ENCODE results near the gene AVP. TPM values are rescaled to one million over a fixed set of nuclear protein-coding genes. Genes with fewer than 3 reads are reported as not detected.

AVP gene
- total RNA-seq, 1 experiment from 2014 or later = not detected

- no peak for DNase-seq (ENCODE audit: low spot score)
Observed at GRCh38 chr20:3047486-3048419, 36.8 kb downstream of the AVP start.

DNA sequence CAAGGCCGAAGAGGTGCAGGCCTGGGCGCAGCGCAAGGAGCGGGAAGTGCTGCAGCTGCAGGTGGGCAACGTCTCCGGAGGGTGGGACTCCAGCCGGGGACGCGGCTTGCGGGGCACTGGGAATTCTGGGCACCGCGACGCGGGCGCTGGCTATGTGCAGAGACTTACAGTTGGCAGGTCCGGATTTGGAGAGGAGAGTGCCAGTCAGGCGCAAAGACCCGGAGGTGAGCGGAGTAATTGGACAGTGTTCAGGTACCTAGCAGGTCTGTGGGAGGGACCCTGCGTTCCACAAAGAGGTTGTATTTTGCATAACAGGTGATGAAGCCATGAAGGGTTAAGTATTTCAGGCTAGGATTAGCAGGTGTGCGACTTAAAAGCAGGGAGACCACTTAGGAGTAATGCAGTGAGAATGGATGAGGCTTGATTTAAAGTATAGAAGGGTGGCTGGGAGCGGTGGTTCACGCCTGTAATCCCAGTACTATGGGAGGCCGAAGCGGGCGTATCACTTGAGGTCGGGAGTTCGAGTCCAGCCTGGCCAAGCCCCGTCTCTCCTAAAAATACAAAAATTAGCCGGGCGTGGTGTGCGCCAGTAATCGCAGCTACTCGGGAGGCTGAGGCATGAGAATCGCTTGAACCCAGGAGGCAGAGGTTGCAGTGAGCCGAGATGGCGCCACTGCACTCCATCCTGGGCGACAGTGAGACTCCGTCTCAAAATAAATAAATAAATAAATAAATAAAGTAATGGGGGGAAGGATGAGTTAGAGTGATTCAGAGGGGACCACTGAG, 37.7 kb downstream of the AVP start:
- DNase-seq (ENCODE audit: low spot score) = no peak

DNA sequence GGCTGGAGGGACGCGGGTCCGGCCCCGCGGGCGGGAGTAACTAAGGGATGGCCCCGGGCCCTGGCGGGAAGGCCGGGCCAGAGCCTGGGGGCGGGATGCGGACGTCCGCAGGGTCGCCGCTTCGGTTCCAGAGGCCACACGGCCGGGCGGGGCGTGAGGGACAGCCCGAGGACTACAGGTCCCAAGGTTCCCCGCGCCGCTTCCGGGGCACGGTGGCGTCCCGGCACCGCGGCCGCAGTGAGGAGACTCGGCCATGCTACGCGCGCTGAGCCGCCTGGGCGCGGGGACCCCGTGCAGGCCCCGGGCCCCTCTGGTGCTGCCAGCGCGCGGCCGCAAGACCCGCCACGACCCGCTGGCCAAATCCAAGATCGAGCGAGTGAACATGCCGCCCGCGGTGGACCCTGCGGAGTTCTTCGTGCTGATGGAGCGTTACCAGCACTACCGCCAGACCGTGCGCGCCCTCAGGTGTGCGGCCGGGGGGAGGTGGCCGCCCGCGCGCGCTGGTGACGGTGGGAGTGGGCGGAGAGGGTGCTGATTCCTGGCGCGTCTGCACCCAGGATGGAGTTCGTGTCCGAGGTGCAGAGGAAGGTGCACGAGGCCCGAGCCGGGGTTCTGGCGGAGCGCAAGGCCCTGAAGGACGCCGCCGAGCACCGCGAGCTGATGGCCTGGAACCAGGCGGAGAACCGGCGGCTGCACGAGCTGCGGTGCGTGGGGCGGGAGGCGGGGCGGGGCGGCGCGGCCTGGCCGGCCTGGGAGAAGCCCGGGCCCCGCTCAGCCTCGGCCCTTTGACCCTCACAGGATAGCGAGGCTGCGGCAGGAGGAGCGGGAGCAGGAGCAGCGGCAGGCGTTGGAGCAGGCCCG, 38.5 kb downstream of the AVP start, which contains the start of gene MRPS26:
TSS of gene MRPS26 (plus strand) at position 237 of the 861 bp plus-strand sequence. CDS start at position 254, 17 bp downstream.
- peak; percentile 80 for DNase-seq (ENCODE audit: low spot score)

GRCh38 chr20:3045042-3045815, 39.3 kb downstream of the AVP start:
- DNase-seq (ENCODE audit: low spot score) = peak; percentile 68

GRCh38 chr20:3044336-3044965, 40.1 kb downstream of the AVP start:
- no peak for DNase-seq (ENCODE audit: low spot score)

DNA sequence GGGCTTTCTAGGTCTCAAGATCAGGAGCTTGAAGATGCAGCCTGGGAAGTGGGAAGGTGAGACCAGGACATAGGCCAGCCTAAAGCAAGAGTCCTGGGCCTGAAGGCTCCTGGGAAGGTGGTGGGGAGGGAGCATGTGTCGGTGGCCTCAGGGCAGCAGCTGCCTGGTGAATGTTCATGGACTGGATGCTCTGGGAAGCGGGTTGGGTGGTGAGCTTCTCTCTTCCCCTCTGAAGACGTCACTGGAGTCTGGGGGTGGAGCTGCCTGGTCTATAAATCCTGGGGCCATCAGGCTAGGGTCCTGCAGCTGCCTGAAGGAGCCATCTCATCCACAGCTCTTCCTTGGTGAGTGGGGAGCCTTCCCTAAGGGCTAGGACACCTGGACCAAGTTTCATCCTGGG, 41.2 kb downstream of the AVP start, which contains the start of gene GNRH2:
TSS of gene GNRH2 (plus strand) at position 301 of the 400 bp plus-strand sequence. CDS start 793 bp downstream, outside the sequence.
- no peak for DNase-seq (ENCODE audit: low spot score)

GRCh38 chr20:3042625-3043024, 41.9 kb downstream of the AVP start:
- DNase-seq (ENCODE audit: low spot score) = no peak

- no peak for DNase-seq (ENCODE audit: low spot score)
Observed at GRCh38 chr20:3041854-3042409, 42.6 kb downstream of the AVP start.

- no peak for DNase-seq (ENCODE audit: low spot score)
Observed at GRCh38 chr20:3040086-3040485, 44.4 kb downstream of the AVP start.

- DNase-seq (ENCODE audit: low spot score) = no peak
Observed at GRCh38 chr20:3039426-3039825, 45.1 kb downstream of the AVP start.

DNA sequence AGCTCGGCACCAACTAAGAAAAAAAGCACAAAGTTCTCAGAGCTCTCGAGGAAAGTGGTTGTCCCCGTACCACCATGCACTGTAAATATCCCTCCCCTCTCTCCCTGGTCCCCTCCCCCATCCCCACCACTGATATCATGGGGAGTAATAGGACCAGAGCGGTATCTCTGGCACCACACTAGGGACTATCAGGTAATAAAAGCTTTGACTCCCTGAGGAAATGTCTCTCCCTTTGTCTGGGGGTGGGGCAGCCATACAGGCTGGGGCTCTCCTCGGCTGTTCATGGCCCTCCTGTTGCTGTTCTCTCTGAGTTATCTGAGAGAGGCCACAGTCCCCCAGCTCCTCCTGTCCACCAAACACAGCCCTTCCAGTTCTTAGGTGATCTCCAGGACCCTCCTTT, 46.1 kb downstream of the AVP start:
- no peak for DNase-seq (ENCODE audit: low spot score)

GRCh38 chr20:3037654-3038053, 46.9 kb downstream of the AVP start:
- DNase-seq (ENCODE audit: low spot score) = no peak

GRCh38 chr20:3032624-3033023, 51.9 kb downstream of the AVP start:
- no peak for DNase-seq (ENCODE audit: low spot score)

Other genes with a start within 250 kb of the AVP start
- gene PCED1A, start 244.1 kb downstream of the AVP start, total RNA-seq (2014; rRNA removed; shearing (Covaris generic)) = 10.9 and 24.5 TPM in 2 replicates
- gene VPS16, start 244.0 kb downstream of the AVP start, total RNA-seq (2014; rRNA removed; shearing (Covaris generic)) = 26.3 and 30.7 TPM in 2 replicates
- gene PTPRA, start 211.2 kb downstream of the AVP start, total RNA-seq (2014; rRNA removed; shearing (Covaris generic)) = 23.3 and 30.1 TPM in 2 replicates
- gene GNRH2, start 41.1 kb downstream of the AVP start, total RNA-seq (2014; rRNA removed; shearing (Covaris generic)) = not detected in 2 replicates
- gene MRPS26, start 38.7 kb downstream of the AVP start, total RNA-seq (2014; rRNA removed; shearing (Covaris generic)) = 78.0 and 80.0 TPM in 2 replicates
- gene OXT, start 13.1 kb downstream of the AVP start, total RNA-seq (2014; rRNA removed; shearing (Covaris generic)) = not detected in 2 replicates
- gene FASTKD5, start 75.1 kb upstream of the AVP start, total RNA-seq (2014; rRNA removed; shearing (Covaris generic)) = 21.8 and 23.1 TPM in 2 replicates
- gene UBOX5, start 75.1 kb upstream of the AVP start, total RNA-seq (2014; rRNA removed; shearing (Covaris generic)) = 1.7 and 2.3 TPM in 2 replicates
- gene LZTS3, start 88.8 kb upstream of the AVP start, total RNA-seq (2014; rRNA removed; shearing (Covaris generic)) = 1.7 and 2.0 TPM in 2 replicates
- gene DDRGK1, start 120.0 kb upstream of the AVP start, total RNA-seq (2014; rRNA removed; shearing (Covaris generic)) = 37.1 and 46.2 TPM in 2 replicates
- gene ITPA, start 124.8 kb upstream of the AVP start, total RNA-seq (2014; rRNA removed; shearing (Covaris generic)) = 55.6 and 70.1 TPM in 2 replicates
- gene SLC4A11, start 154.5 kb upstream of the AVP start, total RNA-seq (2014; rRNA removed; shearing (Covaris generic)) = 0.93 TPM in 1 of 2 replicates, not detected in the other